Stimulated activated CD4-positive, alpha-beta T cell treated with anti-CD3 and anti-CD28 coated beads, Interleukin-2, amount 100 ng/mL, for 4 hours (primary cell): Measurements from ENCODE around the gene UBALD2.
"Not testable (repeated sequence)": the region's sequence is repeated elsewhere in the genome, so short reads cannot be mapped to it uniquely, and the experiment has no call there.

ENCODE experiments used
- DNase-seq: peaks from one replicate; pipeline ENCODE4 v3.0.0-alpha.2; 2020; ENCODE audit warnings: low read depth

The UBALD2 gene

DNA sequence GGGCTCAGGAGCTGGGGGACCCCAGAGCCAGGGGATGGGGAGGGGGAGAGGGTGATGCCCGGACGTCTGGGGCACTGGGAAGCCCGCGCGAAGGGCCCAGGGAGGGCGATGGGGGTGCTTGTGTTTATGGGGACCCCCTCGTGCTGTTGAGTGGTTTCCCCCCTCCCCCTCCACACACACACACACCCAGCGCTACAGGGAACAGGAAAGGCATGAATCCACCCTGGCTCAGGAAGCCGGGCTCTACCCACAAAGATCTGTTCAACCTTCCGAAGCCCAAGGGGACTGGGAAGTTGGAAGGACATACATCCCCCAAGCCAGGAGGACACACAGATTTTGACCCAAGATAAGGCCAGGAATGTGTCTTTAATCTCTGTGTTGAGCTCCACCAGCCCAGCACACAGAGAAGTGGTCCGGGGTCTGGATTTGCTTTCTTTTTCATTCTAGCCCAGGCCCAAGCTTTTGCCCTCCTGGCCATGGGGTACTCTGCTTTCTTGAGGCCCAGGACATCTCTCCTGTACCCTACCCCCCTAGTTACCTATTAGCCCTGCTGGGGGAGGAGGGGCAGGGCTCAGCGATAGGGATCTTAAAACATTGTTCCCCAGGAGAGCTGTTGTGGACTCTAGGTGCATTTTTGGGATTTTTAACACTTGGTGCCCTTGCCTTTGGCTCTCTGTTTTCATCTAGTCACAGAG, 1.2 kb downstream of the UBALD2 start:
- no peak for DNase-seq

DNA sequence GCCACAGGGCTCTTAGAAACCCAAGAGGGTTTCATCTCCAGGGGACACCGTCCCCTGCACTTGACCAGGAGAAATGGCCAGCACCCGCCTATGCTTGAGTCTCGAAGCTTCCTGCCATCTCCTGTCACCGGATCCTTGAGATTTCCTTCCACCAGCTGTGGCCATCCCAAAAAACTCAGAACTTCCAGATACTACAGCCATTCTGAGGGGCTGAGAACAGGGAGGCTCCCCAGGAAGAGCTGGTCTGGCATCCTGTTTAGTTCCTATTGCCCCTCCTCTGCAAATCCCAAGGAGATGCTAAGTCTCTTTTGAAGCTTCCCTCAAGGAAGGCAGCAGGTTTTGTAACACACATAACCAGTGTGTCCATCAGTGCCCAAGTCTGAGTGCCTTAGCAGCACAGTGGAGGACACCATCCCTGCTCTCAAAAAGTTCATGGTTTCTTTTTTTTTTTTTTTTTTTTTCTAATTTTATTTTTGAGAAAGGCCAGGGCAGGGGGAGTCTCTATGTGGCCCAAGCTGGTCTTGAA, 2.0 kb downstream of the UBALD2 start:
- DNase-seq: no peak

GRCh38 chr17:76267581-76268001, 2.4 kb downstream of the UBALD2 start:
- DNase-seq: not testable (repeated sequence)

- DNase-seq: peak; percentile 74
Observed at GRCh38 chr17:76268015-76268749, 3.0 kb downstream of the UBALD2 start.

DNA sequence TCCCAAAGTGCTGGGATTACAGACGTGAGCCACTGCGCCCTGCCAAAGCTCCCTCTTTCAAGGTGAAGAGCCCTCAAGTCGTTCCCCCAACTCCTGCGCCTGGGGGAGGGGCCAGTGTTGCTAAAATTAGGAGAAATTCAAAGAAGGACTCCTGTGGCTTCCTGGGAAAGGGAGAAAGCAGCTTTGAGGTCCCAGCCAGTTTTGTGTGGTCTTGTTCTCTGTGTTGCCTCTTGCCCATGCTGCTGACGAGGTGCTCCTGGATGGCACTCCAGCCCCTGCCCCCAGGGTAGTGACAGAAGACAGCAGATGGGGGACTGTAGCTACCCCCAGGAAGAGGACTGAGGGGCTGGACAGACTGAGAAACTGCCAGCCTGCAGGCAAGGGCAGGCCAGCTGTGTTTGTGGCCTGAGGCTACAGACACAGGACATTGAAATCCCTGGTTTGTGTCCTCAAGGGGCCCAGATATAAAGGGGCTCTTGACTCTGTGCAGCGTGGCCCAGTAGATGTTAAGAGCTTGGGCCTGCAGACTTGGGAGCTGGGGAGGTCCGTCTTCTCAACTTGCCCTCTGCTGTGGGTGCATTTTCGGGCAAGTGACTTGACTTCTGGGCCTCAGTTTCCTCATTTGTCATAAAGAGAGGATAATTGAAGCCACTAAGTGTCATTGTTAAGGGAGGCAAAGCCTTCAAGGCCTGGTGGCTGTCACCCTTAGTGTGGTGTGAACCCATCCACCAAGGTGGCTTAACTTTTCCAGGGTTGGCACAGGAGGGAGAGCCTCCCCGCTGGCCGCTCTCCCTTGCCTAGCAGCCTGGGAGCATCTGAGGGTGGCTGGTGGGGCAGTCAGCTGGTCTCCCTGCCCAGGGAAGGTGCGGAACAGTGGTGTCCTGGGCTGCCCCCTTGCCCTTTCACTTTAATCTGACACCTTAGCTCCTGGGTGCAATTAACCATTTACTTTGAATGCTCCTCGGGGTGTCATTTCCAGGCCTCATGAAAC, 4.1 kb downstream of the UBALD2 start:
- DNase-seq: no peak

DNA sequence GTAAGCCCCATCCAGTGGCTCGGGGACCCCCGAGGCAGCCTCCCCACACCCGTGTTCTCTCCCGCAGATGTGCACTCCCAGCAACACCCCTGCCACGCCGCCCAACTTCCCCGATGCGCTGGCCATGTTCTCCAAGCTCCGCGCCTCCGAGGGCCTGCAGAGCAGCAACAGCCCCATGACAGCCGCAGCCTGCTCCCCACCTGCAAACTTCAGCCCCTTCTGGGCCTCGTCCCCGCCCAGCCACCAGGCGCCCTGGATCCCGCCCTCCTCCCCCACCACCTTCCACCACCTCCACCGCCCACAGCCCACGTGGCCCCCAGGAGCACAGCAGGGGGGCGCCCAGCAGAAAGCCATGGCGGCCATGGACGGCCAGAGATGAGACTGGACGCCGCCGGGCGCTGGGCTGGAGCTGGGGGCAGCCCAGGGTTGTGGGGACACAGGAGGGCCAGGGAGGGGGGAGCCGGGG, 5.0 kb downstream of the UBALD2 start:
- DNase-seq: no peak

- no peak for DNase-seq
Observed at GRCh38 chr17:76270770-76271668, 5.9 kb downstream of the UBALD2 start.

- peak; percentile 85 for DNase-seq
Observed at GRCh38 chr17:76271669-76272540, 6.8 kb downstream of the UBALD2 start.

DNA sequence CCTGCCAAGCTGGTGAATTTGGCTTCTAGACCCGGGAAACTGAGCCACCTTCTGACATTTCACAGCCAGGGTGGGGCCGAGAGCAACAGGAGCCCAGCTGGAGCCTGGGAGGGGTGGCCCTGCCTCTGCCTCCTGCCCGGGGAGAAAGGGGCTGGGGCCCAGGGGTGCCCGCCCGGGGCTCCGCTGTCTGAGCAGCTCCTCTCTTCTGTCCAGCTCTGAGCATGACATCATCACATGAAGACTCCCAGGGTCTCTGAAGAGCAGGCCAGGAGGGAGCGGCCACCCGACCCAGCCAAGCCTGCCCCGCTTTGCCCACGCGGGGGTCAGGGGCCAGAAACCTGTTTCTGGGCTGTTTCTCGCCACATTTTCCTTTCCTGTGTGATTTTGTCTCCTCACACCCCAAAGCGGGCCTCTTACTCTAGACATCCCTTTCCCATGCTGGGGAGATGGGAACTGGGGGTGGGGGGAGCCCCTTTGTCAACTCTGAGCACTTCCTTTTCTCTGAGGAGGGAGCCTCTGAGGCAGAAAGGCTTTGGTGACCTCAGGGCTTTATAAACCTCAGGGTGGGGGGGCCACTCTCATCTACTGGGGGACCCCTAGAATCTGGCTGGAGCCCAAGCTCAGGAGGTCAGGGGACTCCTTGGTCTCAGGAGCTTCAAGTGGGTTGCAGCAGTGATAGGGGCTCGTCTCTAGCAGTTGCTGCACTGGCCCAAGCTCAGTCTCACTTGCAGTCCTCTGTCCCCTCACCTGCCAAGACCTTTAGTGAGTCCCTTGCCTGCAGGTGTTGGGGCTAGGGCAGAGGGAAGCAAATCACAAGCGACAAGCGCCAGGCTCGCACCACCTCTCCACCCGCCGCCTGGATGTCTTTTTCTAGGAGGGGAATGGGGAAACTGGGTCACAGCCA, 7.6 kb downstream of the UBALD2 start:
- peak; percentile 57 for DNase-seq

GRCh38 chr17:76273445-76274111, 8.4 kb downstream of the UBALD2 start:
- no peak for DNase-seq

DNA sequence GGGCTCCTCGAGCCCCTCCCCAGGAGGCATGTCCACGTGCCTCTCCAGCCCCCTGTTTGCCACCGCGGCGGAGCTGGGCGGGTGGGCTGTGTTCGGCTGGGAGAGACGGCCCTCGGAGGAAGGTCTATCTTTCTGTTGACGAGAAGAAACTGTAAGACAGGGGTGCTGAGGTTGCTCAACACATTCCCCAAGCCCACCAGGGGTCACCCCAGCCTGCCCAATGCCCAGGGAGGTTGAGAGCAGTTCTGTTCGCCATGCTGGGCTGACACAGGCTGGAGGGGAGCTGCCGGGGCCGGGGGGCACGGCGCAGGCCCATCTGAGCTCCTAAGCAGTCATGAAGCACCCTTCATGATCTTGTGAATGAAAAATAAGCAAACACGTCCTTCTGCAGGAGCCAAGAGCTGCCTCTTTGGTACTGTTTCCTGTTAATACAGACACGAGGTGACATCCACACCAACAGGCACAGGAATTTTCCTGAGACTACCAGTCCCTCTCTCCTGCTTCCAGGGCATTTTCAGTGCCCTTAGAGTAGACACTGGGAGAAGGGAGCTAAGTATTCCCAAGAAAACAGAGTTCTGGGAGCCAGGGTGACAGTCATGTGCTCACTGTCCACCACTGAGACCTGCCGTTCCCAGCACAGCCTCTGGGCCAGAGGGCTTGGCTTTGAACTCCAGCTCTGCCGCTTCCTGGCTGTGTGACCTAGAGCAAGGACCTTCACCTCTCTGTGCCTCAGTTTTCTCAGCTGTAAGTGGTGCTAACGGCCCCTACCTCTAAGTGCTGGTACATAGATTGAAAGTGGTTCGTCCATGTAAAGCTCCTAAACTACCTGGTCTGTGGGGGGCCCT, 9.2 kb downstream of the UBALD2 start:
- no peak for DNase-seq

DNA sequence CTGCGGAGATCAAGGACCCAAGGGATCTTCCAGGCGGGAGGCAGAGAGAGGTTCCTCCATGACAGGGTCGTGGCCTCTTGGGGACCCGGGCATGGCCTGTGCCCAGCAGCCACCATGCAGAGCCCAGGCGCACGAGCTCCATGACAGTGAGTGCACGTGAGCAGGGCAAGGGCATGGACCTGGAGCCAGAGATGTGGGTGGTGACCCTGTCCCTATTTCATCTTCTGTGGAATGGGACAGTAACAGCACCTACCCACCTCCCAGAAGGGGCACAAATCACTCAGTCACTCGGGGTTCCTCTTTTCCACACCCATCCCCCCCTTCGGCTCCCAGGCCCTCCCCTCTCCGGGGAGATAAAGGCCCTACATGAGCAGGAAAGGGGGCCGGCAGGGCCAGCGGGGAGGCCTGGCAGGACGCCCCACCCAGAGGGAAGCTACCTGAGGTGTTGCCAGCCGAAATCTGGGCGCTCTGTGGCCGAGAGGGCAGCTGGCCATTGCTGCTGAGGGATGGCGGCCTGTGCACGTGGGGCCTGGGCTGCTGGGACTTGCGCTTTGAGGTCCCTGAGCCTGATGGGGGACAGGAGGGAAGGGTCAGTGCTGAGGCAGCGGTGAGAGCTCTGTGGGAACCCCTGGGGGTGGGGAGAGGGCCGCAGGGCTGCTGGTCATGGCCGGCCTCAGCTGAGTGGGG, 10.4 kb downstream of the UBALD2 start:
- no peak for DNase-seq

DNA sequence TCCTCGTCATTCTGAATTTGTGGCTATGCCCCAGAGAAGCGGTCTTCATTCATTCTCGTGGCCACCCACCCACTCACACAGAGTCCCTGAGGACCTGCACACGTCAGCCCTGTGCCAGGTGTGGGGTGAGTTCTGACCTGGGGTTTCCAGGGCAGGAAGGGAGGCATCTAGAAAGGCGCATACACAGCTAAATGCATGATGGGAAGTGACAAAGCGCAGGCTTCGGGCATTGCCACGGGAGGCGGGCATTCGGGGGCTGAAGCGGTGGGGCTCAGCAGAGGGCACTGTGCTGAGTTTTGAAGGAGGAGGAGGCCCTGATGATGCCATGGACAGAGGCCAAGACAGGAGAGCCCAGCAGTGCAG, 10.9 kb downstream of the UBALD2 start:
- no peak for DNase-seq

DNA sequence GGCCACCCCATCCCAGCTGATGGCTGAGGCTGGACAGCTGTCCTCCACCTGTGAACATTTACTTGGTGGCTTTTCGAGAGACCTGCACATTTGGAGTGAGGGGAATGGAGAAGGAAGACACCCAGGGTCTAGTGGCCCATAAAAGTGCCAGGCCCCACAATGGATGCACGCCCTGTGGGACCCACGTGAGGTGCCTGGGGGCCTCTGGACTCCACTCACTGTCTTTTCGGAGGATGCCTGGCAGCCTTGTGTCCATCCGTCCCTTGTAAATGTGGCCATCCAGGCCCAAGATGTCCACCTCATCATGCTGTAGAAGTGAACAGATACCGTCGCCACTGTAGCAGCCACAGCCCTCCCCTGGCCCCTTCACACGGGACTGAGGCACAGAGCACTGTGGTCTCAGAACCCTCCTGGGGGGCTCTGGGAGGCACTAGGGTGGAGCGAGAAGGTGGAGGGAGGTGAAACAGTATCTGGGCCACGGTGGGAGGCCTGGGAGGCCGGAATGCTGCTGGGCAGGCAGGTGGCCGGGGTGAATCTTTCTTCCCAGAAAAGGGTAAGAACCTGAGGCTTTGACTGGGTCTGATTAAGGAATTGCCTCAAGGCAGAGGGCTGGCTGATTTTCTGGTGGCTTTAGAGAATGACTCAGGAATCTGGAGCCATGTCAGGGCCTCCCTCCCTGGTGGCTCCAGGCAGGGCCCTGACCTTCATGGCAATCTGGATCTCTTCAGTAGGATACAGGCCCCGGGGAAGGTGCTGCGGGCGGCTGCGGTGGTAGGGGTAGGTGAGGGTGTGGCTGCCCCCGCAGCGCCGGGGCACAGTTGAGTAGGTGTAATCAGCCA, 11.5 kb downstream of the UBALD2 start:
- no peak for DNase-seq

DNA sequence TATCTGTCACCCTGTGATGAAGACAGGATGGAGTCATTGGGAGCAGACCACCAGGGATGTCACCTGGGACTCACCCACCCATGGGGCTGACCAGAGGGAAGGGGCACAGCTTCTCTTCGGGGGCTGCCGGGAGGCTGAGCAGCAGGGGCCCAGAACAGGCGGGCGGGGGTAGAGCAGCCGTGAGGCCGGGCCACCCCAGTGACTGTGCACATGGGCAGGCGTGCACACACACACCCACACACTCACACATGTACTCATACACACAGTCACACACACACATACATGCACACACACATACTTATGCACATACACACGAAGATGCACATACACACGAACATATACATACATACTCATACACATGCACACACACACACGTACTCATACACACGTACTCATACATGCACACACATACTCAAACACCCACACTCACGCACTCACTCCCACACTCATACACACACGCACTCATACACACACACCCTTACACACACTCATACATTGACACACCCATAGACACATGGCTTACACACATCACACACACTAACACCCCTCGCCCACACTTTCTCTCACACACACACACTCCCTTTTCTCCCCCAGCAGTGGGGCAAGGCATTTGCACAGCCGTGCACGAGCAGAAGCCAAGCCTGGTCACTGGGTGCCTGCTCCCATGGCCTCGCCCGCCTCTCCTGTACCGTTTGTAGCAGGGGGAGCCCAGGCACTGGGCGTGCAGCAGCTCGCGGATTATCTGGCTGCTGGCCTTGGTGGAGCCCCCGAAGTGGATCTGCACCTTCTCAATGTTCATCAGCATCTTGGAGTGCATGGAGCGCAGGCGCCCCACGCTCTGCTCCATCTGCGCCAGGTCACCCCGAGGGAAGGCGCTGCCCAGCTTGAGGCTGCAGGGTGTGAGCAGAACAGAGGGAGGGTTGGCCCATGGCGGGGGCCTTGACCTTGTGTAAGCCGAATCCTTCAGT, 12.4 kb downstream of the UBALD2 start:
- DNase-seq: no peak
